Measurements from ENCODE around the gene LDLRAD4.

Gene LDLRAD4

GRCh38 chr18:13625355-13625754 lies 406.8 kb downstream of the LDLRAD4 start:
- DNase-seq (ENCODE audit: low read depth, low spot score) = no peak

- no peak for DNase-seq (ENCODE audit: low read depth, low spot score)
Observed at GRCh38 chr18:13625843-13626543, 407.4 kb downstream of the LDLRAD4 start.

GRCh38 chr18:13626544-13626908 lies 408.0 kb downstream of the LDLRAD4 start:
- DNase-seq (ENCODE audit: low read depth, low spot score) = no peak

GRCh38 chr18:13627639-13628038 lies 409.1 kb downstream of the LDLRAD4 start:
- DNase-seq (ENCODE audit: low read depth, low spot score) = no peak

GRCh38 chr18:13628211-13628610 lies 409.7 kb downstream of the LDLRAD4 start:
- peak; percentile 23 for DNase-seq (ENCODE audit: low read depth, low spot score)

- DNase-seq (ENCODE audit: low read depth, low spot score) = peak; percentile 60
Observed at GRCh38 chr18:13629841-13630715, 411.5 kb downstream of the LDLRAD4 start.

- DNase-seq (ENCODE audit: low read depth, low spot score) = no peak
Observed at GRCh38 chr18:13630716-13631268, 412.2 kb downstream of the LDLRAD4 start.

GRCh38 chr18:13633700-13634099 lies 415.1 kb downstream of the LDLRAD4 start:
- no peak for DNase-seq (ENCODE audit: low read depth, low spot score)

GRCh38 chr18:13635046-13635445 lies 416.5 kb downstream of the LDLRAD4 start:
- DNase-seq (ENCODE audit: low read depth, low spot score) = no peak

- no peak for DNase-seq (ENCODE audit: low read depth, low spot score)
Observed at GRCh38 chr18:13638719-13639595, 420.4 kb downstream of the LDLRAD4 start.

GRCh38 chr18:13640266-13640860 lies 421.8 kb downstream of the LDLRAD4 start:
- DNase-seq (ENCODE audit: low read depth, low spot score) = no peak

GRCh38 chr18:13641551-13642439 lies 423.2 kb downstream of the LDLRAD4 start:
- peak; percentile 36 for DNase-seq (ENCODE audit: low read depth, low spot score)

GRCh38 chr18:13642440-13642827 lies 423.9 kb downstream of the LDLRAD4 start:
- no peak for DNase-seq (ENCODE audit: low read depth, low spot score)

GRCh38 chr18:13643261-13643751 lies 424.7 kb downstream of the LDLRAD4 start:
- DNase-seq (ENCODE audit: low read depth, low spot score) = no peak

- no peak for DNase-seq (ENCODE audit: low read depth, low spot score)
Observed at GRCh38 chr18:13645093-13645492, 426.5 kb downstream of the LDLRAD4 start.

- no peak for DNase-seq (ENCODE audit: low read depth, low spot score)
Observed at GRCh38 chr18:13646633-13647032, 428.1 kb downstream of the LDLRAD4 start.

GRCh38 chr18:13647761-13648160 lies 429.2 kb downstream of the LDLRAD4 start:
- no peak for DNase-seq (ENCODE audit: low read depth, low spot score)

- DNase-seq (ENCODE audit: low read depth, low spot score) = no peak
Observed at GRCh38 chr18:13649397-13650390, 431.1 kb downstream of the LDLRAD4 start.
